A673 (cell line): Measurements from ENCODE around the gene C9orf43. TPM values are rescaled to one million over a fixed set of nuclear protein-coding genes. Genes with fewer than 3 reads are reported as not detected.
"Not testable (repeated sequence)": the region's sequence is repeated elsewhere in the genome, so short reads cannot be mapped to it uniquely, and the experiment has no call there.

ENCODE experiments used
- BruUV-seq: library from RNA; stranded (reverse); fragments of 400-500 nt; replicated peaks from 2 replicates; lab custom pipeline; 2021; lab: Mats Ljungman, UMichigan
- CTCF ChIA-PET: fragments of 300-600 bp; sonication (Branson Sonifier 250); formaldehyde crosslinking; loops from one replicate; lab custom pipeline; 2022; ENCODE audit warnings: antibody characterized with exemption; lab: Charles Lee
- POLR2A ChIA-PET: fragments of 300-600 bp; sonication (Branson Sonifier 250); formaldehyde crosslinking; loops from one replicate; lab custom pipeline; 2022; ENCODE audit warnings: antibody characterized with exemption; ENCODE audit not compliant: low non-redundant PET; lab: Charles Lee
- DNase-seq: peaks from one replicate; pipeline ENCODE4 v3.0.0-alpha.2; 2015; ENCODE audit warnings: low spot score
- H3K27ac ChIP-seq: fragments of 200-600 bp; sonication (generic); 2 replicates; pipeline ENCODE4 v1.5.1; 2016; ENCODE audit warnings: mixed run types, low read depth, mild to moderate bottlenecking, mixed read lengths, antibody characterized with exemption, low read length; ENCODE audit not compliant: poor library complexity, severe bottlenecking
- H3K27me3 ChIP-seq: fragments of 200-600 bp; sonication (generic); replicated peaks from 2 replicates; pipeline ENCODE4 v1.6.1; 2017; ENCODE audit warnings: mixed run types, low read depth, mild to moderate bottlenecking, mixed read lengths, antibody characterized with exemption, low read length; ENCODE audit not compliant: insufficient read depth, poor library complexity
- H3K36me3 ChIP-seq: fragments of 200-600 bp; sonication (generic); 2 replicates; pipeline ENCODE4 v1.6.1; 2016; ENCODE audit warnings: mixed run types, mild to moderate bottlenecking, mixed read lengths, antibody characterized with exemption, low read length; ENCODE audit not compliant: insufficient read depth, poor library complexity, severe bottlenecking
- H3K4me1 ChIP-seq: fragments of 200-600 bp; sonication (generic); 2 replicates; pipeline ENCODE4 v1.6.1; 2017; ENCODE audit warnings: mixed run types, mild to moderate bottlenecking, mixed read lengths, antibody characterized with exemption, low read length; ENCODE audit not compliant: insufficient read depth, poor library complexity, severe bottlenecking
- H3K4me3 ChIP-seq: fragments of 200-600 bp; sonication (generic); 2 replicates; pipeline ENCODE4 v1.5.1; 2016; ENCODE audit warnings: low read depth, mixed run types, mild to moderate bottlenecking, mixed read lengths, low read length; ENCODE audit not compliant: poor library complexity, severe bottlenecking
- H3K9me3 ChIP-seq: fragments of 200-600 bp; sonication (generic); 2 replicates; pipeline ENCODE4 v1.6.1; 2016; ENCODE audit warnings: mixed run types, low read depth, mild to moderate bottlenecking, mixed read lengths, antibody characterized with exemption, low read length; ENCODE audit not compliant: poor library complexity, severe bottlenecking
- CTCF ChIP-seq: fragments of 300-800, 200-600 bp; sonication (generic); conservative IDR thresholded peaks from 2 replicates; pipeline ENCODE4 v1.5.1; 2017; ENCODE audit warnings: low read depth, mild to moderate bottlenecking, antibody characterized with exemption, low read length, moderate library complexity, mixed read lengths
- EZH2 ChIP-seq: fragments of 200-600 bp; sonication (generic); IDR thresholded peaks from 2 replicates; pipeline ENCODE4 v1.6.1; 2017; ENCODE audit warnings: borderline replicate concordance, low read depth, mild to moderate bottlenecking, mixed read lengths, antibody characterized with exemption, low read length; ENCODE audit not compliant: poor library complexity, severe bottlenecking
- intact Hi-C: fragments of 100-400 bp; cut with micrococcal nuclease; formaldehyde crosslinking; loops from one replicate; pipeline ENCODE4 v1.10.0; 2022; ENCODE audit not compliant: unreplicated experiment
- total RNA-seq: library from RNA; stranded (reverse); gene quantifications from 2 replicates; pipeline ENCODE4 v1.2.3, GENCODE V29; 2021

C9orf43 gene
- total RNA-seq, 1 experiment from 2014 or later: 1.5 TPM

GRCh38 chr9:113403646-113404045 lies 6.9 kb upstream of the C9orf43 start:
- Histone ChIP-seq H3K36me3 (peaks cover 17% of the 10 kb centered on the region), H3K9me3 (no peaks in the 10 kb centered on the region), H3K4me1 (peaks cover 4% of the 10 kb centered on the region), H3K4me3 (no peak overlapping the region), H3K27me3 (no peaks in the 10 kb centered on the region), H3K27ac (no peak overlapping the region)
- ChIA-PET CTCF (no interaction called here), POLR2A (no interaction called here)
- BruUV-seq: no TSS peak
- TF ChIP-seq CTCF: no peak
- no peak for TF ChIP-seq EZH2
- intact Hi-C loops: loop anchor here (5.0 to 10.0 kb wide), 3 partner anchors 99 to 189 kb away; partner anchors contain the start of genes CDC26, PRPF4 and RNF183
- DNase-seq: no peak

- POLR2A ChIA-PET, BruUV-seq: not testable (repeated sequence)
- intact Hi-C loops: loop anchor here (10.0 kb wide), 2 partner anchors 102 to 132 kb away; partner anchors contain the start of genes CDC26, PRPF4 and RNF183
Observed at GRCh38 chr9:113406353-113406752, 4.2 kb upstream of the C9orf43 start.

GRCh38 chr9:113406873-113407511 lies 3.6 kb upstream of the C9orf43 start:
- H3K27ac ChIP-seq, H3K4me3 ChIP-seq, POLR2A ChIA-PET, H3K27me3 ChIP-seq, H3K9me3 ChIP-seq, CTCF ChIA-PET, BruUV-seq: not testable (repeated sequence)
- peaks cover 21% of the 10 kb centered on the region for H3K36me3 ChIP-seq
- peak; percentile 64 for TF ChIP-seq CTCF
- peaks cover 11% of the 10 kb centered on the region for H3K4me1 ChIP-seq
- intact Hi-C loops: loop anchor here (10.0 kb wide), 2 partner anchors 102 to 132 kb away; partner anchors contain the start of genes CDC26, PRPF4 and RNF183
- DNase-seq: peak; percentile 73

More at GRCh38 chr9:113406353-113406752, 4.2 kb upstream of the C9orf43 start:
- H3K9me3 ChIP-seq, H3K27me3 ChIP-seq, H3K27ac ChIP-seq, H3K4me3 ChIP-seq, DNase-seq, CTCF ChIA-PET: not testable (repeated sequence)
- Histone ChIP-seq H3K4me1 (peaks cover 12% of the 10 kb centered on the region), H3K36me3 (peaks cover 21% of the 10 kb centered on the region)
